ENCODE measurements around the gene UBFD1.
A peak's percentile ranks its signal among the peaks of the same experiment; 100 is the strongest.
"Not testable (repeated sequence)": the region's sequence is repeated elsewhere in the genome, so short reads cannot be mapped to it uniquely, and the experiment has no call there.

Gene UBFD1

DNA sequence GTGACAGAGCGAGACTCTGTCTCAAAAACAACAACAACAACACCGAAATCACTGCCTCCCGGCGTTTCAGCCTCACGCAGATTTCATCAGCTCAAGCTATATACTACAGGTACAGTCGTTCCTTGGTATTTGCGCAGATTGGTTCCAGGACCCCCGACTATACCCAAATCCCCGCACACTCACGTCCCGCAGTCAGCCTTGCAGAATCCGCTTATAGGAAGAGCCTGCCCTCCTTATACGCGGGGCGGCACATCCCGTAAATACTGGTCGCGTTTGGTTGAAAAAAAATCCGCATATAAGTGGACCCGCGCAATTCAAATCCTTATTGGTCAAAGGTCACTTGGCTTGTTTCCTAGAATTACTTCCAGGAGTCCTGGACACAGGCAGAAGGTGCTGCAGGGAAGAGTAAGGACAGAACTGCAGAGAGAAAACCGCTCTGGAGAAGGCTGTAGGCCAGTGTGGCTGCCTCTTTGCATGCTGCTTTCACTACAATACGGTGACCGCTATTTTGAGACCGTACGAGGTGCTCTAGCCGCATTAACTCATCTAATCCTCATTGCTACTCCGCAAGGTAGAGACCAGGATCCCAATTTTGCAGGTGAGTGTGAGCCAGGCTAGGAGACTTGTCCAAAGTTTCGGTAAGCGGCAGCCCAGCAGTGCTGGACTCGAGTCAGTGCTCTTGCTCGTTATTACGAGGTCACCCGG lies 37.9 kb downstream of the UBFD1 start:
- ATAC-seq = no peak

DNA sequence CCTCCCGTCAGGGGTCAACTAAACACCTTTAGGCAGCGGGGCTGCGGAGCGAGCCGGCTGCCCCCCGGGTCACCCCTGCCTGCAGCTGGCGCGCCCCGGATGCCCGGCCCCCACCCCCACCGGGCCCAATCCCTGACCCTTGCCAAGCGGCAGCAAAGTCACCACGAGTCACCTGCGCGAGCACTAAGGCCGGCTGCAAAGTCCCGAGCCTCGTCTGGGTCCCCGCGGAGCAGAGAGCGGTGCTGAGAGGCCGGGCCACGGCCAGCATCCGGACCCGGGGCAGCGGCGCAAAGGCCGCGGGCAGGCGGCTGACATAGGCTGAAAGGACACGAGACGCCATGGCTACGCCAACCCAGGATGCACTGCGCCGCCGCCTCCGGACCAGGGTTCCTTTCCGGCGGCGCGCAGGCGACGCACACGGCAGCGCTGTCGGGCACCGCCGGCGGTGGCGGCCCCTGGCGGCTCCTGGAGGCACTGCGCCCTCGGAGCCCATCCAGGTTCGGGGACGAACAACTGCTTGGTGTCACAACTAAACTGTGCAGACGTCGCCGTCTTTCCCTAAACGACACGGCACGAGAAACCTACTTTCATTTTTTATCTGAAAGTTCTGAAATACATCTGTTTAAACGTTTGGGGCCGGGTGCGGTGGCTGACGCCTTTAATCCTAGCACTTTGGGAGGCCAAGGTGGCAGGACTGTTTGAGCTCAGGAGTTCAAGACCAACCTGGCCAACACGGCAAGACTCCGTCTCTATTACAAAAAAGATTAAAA lies 38.6 kb downstream of the UBFD1 start, which contains the start of gene NDUFAB1:
Gene NDUFAB1, minus strand, starts transcription at position 366 of the 770 bp plus-strand sequence. Its CDS starts 26 bp downstream, at position 340.
- H3K4me3 Mint-ChIP-seq = peak within 1 kb of the TSS; percentile 85
- DNase-seq (peak; percentile 96), ATAC-seq (peak; percentile 95)
- no peaks in the 10 kb centered on the region for H3K9me3 Mint-ChIP-seq
- no peaks in the 10 kb centered on the region for H3K27me3 Mint-ChIP-seq
- peaks cover 30% of the 10 kb centered on the region for H3K4me1 Mint-ChIP-seq
- peak within 1 kb of the TSS; percentile 69 for H3K27ac Mint-ChIP-seq
- peaks cover 21% of the 10 kb centered on the region for H3K36me3 Mint-ChIP-seq (ENCODE audit: low read depth)

More for the DNA sequence above, 37.9 kb downstream of the UBFD1 start:
- H3K36me3 Mint-ChIP-seq (ENCODE audit: low read depth) = peaks cover 21% of the 10 kb centered on the region
- DNase-seq = no peak
- H3K4me1 Mint-ChIP-seq = peaks cover 30% of the 10 kb centered on the region
- H3K4me3 Mint-ChIP-seq = peak overlapping the region; percentile 85
- H3K27me3 Mint-ChIP-seq = no peaks in the 10 kb centered on the region
- no peaks in the 10 kb centered on the region for H3K9me3 Mint-ChIP-seq
- peak overlapping the region; percentile 64 for H3K27ac Mint-ChIP-seq

DNA sequence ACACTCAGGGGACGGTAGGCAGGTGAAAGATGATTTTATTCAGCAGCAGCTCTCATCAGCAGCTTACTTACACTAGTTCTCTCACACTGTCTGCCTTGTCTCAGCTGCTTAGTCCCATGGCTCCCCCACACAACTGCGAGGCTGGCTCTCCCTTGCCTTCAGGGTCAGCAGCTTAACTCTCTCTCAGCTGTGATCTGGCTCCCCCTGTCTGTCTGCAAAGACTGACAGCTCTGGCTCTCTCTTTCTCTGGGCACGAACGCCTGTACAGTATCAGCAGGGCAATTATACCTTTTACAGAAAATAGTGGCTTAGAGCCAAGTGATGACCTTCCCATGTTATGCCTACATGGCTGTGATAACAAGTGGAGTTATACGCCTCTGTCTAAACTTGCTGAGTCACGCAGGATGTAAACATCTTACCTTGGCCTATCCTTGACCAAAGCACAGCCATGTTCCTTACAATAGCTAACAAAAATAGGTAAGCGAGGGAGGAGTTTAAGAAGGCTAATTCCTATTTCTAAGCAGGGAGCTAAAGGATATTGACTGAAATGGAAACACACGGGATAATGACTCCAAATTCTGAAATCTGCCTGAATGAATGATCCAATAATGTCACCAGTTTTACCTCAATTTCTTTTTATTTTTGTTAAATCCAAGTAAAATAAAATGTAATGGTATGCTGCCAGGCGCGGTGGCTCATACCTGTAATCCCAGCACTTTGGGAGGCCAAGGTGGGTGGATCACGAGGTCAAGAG lies 39.7 kb downstream of the UBFD1 start:
- H3K9me3 Mint-ChIP-seq = no peaks in the 10 kb centered on the region
- H3K4me3 Mint-ChIP-seq = peak overlapping the region; percentile 3
- peaks cover 26% of the 10 kb centered on the region for H3K4me1 Mint-ChIP-seq
- DNase-seq = peak; percentile 26
- peak overlapping the region; percentile 43 for H3K27ac Mint-ChIP-seq
- ATAC-seq = peak; percentile 41
- no peaks in the 10 kb centered on the region for H3K27me3 Mint-ChIP-seq
- H3K36me3 Mint-ChIP-seq (ENCODE audit: low read depth) = peaks cover 19% of the 10 kb centered on the region

DNA sequence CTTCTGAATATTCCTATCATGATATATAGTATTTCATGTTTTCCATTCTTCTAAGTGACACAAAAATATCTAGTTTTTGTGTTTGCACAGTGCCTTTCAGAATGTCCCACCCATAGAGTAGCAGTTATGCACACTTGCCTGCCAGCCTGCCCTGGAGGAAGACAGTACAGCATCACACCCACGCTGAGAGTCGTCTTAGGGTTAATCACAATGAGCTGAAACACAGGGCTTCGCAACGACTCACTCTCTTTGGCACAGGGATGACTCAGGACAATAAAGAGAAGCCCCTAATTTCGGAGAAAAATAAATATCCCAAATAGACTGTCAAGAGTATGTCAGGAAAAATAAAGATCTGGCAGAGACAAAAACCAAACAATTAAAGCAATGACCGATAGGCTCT lies 50.2 kb downstream of the UBFD1 start:
- H3K27me3 Mint-ChIP-seq = no peaks in the 10 kb centered on the region
- no peak for ATAC-seq
- H3K36me3 Mint-ChIP-seq (ENCODE audit: low read depth) = peaks cover 14% of the 10 kb centered on the region
- no peaks in the 10 kb centered on the region for H3K9me3 Mint-ChIP-seq
- no peak overlapping the region for H3K27ac Mint-ChIP-seq
- no peaks in the 10 kb centered on the region for H3K4me1 Mint-ChIP-seq
- no peak for DNase-seq
- no peak overlapping the region for H3K4me3 Mint-ChIP-seq

DNA sequence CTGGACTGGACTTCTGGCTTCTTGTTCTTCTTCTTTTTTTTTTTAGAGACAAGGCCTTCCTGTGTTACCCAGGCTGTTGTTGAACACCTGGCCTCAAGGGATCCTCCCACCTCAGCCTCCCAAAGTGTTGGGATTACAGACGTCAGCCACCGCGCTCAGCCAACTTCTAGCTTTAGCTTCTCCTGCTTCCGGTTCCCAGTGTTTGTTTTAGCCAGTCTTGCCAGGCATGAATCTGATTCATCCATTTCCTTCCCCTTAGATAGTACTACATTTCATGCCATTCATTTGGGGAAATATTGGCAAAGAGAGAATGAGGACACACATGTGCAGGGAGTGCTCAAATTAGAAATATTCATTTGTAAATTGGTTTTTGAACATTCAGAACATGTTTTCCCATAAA lies 50.7 kb downstream of the UBFD1 start:
- no peaks in the 10 kb centered on the region for H3K27me3 Mint-ChIP-seq
- DNase-seq (no peak), ATAC-seq (no peak)
- no peak overlapping the region for H3K4me3 Mint-ChIP-seq
- H3K27ac Mint-ChIP-seq = no peak overlapping the region
- H3K36me3 Mint-ChIP-seq (ENCODE audit: low read depth) = peaks cover 13% of the 10 kb centered on the region
- H3K9me3 Mint-ChIP-seq = no peaks in the 10 kb centered on the region
- no peaks in the 10 kb centered on the region for H3K4me1 Mint-ChIP-seq

DNA sequence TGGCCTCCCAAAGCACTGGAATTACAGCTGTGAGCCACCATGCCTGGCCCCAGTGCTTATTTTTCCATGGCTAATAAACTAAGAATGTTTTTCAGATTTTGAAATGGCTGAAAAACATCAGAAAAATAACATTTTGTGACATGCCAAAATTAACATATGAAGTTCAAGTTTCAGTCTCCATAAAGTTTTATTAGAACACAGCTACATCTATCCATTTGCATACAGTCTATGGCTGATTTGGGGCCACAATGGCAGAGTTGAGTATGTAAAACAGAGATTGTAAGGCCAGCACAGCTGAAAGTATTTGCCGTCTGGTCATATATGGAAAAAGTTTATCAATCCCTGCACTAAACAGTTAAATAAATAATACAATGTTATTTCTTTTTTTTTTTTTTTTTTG lies 52.4 kb downstream of the UBFD1 start:
- H3K9me3 Mint-ChIP-seq = no peaks in the 10 kb centered on the region
- H3K27me3 Mint-ChIP-seq = no peaks in the 10 kb centered on the region
- no peaks in the 10 kb centered on the region for H3K4me1 Mint-ChIP-seq
- ATAC-seq = no peak
- no peak overlapping the region for H3K4me3 Mint-ChIP-seq
- no peak for DNase-seq
- H3K36me3 Mint-ChIP-seq (ENCODE audit: low read depth) = peaks cover 12% of the 10 kb centered on the region
- H3K27ac Mint-ChIP-seq = no peak overlapping the region

DNA sequence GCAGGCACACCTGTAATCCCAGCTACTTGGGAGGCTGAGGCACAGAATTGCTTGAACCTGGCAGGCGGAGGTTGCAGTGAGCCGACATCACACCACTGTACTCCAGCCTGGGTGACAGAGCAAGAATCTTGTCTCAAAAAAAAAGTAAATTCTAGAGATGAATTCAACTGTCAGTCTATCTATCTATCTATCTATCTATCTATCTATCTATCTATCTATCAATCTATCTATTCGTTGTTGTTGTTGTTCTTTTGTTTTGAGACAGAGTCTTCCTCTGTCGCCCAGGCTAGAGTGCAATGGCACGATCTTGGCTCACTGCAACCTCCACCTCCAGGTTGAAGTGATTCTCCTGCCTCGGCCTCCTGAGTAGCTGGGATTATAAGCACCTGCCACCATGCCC lies 53.4 kb downstream of the UBFD1 start:
- H3K4me3 Mint-ChIP-seq, H3K27ac Mint-ChIP-seq, H3K4me1 Mint-ChIP-seq, H3K9me3 Mint-ChIP-seq, DNase-seq, ATAC-seq, H3K27me3 Mint-ChIP-seq: not testable (repeated sequence)
- H3K36me3 Mint-ChIP-seq (ENCODE audit: low read depth) = peaks cover 14% of the 10 kb centered on the region

DNA sequence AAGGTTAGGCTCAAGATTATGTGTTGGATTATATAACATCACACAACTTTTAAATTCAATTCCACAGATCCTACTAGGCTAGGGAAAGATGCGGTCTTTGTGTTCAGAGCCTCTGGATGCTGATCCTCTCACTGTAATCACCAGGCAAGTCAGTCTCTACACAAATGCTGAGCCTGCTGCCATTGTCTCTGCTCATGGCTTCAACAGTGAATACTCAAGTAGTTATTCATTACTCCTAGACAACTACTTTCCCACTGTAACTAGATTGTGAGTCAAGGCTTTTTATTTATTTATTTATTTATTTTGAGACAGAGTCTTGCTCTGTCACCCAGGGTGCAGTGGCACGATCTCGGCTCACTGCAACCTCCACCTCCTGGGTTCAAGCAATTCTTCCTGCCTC lies 54.4 kb downstream of the UBFD1 start:
- ATAC-seq (no peak), DNase-seq (no peak)
- no peaks in the 10 kb centered on the region for H3K4me1 Mint-ChIP-seq
- H3K27me3 Mint-ChIP-seq = no peaks in the 10 kb centered on the region
- no peak overlapping the region for H3K4me3 Mint-ChIP-seq
- peaks cover 22% of the 10 kb centered on the region for H3K36me3 Mint-ChIP-seq (ENCODE audit: low read depth)
- no peaks in the 10 kb centered on the region for H3K9me3 Mint-ChIP-seq
- no peak overlapping the region for H3K27ac Mint-ChIP-seq

DNA sequence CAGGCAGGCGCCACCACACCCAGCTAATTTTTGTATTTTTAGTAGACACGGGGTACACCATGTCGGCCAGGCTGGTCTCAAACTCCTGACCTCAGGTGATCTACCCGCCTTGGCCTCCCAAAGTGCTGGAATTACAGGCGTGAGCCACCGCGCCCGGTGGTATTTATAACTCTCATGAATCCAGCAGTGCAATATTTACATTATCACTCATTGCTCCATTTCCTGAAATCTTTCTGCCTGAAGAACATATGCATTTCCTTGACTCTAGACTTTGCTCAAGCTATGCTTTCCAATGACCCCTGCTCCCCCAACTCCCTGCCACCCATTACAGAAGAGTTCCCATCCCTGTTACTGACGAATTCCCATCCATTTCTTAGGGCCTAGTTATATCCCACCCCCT lies 58.3 kb downstream of the UBFD1 start:
- Mint-ChIP-seq H3K27ac (no peak overlapping the region), H3K4me3 (no peak overlapping the region), H3K4me1 (no peaks in the 10 kb centered on the region), H3K9me3 (no peaks in the 10 kb centered on the region), H3K36me3 (ENCODE audit: low read depth) (peaks cover 35% of the 10 kb centered on the region), H3K27me3 (no peaks in the 10 kb centered on the region)
- DNase-seq = no peak
- no peak for ATAC-seq

Measured in activated naive CD8-positive, alpha-beta T cell treated with anti-CD3 and anti-CD28 coated beads, Interleukin-2, amount 50 U/mL, for 24 hours (primary cell).